Measurements from ENCODE around the gene DBF4B.

Gene DBF4B

GRCh38 chr17:44760474-44761308, 52.2 kb downstream of the DBF4B start:
- no peak for DNase-seq (ENCODE audit: low read depth)

GRCh38 chr17:44761932-44762810, 53.7 kb downstream of the DBF4B start:
- DNase-seq (ENCODE audit: low read depth): no peak

- DNase-seq (ENCODE audit: low read depth): no peak
Observed at GRCh38 chr17:44763170-44763569, 54.7 kb downstream of the DBF4B start.

GRCh38 chr17:44765965-44766364, 57.5 kb downstream of the DBF4B start:
- DNase-seq (ENCODE audit: low read depth): no peak

- DNase-seq (ENCODE audit: low read depth): no peak
Observed at GRCh38 chr17:44766409-44767038, 58.1 kb downstream of the DBF4B start.

- no peak for DNase-seq (ENCODE audit: low read depth)
Observed at GRCh38 chr17:44767493-44767892, 59.0 kb downstream of the DBF4B start.

- DNase-seq (ENCODE audit: low read depth): no peak
Observed at GRCh38 chr17:44768505-44769142, 60.2 kb downstream of the DBF4B start.

GRCh38 chr17:44769230-44769629, 60.8 kb downstream of the DBF4B start:
- DNase-seq (ENCODE audit: low read depth): no peak

- DNase-seq (ENCODE audit: low read depth): no peak
Observed at GRCh38 chr17:44769647-44770084, 61.2 kb downstream of the DBF4B start.

GRCh38 chr17:44770166-44770925, 61.9 kb downstream of the DBF4B start:
- no peak for DNase-seq (ENCODE audit: low read depth)

GRCh38 chr17:44772308-44773045, 64.0 kb downstream of the DBF4B start:
- no peak for DNase-seq (ENCODE audit: low read depth)

GRCh38 chr17:44773140-44773539, 64.7 kb downstream of the DBF4B start:
- no peak for DNase-seq (ENCODE audit: low read depth)

GRCh38 chr17:44774271-44775135, 66.0 kb downstream of the DBF4B start:
- peak; percentile 40 for DNase-seq (ENCODE audit: low read depth)

- peak; percentile 93 for DNase-seq (ENCODE audit: low read depth)
Observed at GRCh38 chr17:44775136-44775837, 66.8 kb downstream of the DBF4B start.

- DNase-seq (ENCODE audit: low read depth): no peak
Observed at GRCh38 chr17:44775838-44776621, 67.6 kb downstream of the DBF4B start.

GRCh38 chr17:44776628-44777393, 68.3 kb downstream of the DBF4B start:
- no peak for DNase-seq (ENCODE audit: low read depth)

Measured in GM04504 (cell line).